Sigmoid colon (tissue), 7 donors: ENCODE results near the gene TEC. TPM values are rescaled to one million over a fixed set of nuclear protein-coding genes. Genes with fewer than 3 reads are reported as not detected.

Experiments
- DNase-seq: peaks from one replicate; pipeline ENCODE4 v3.0.0-alpha.2; 2019
- H3K27ac ChIP-seq, 4 donors: fragments of 200-600 bp; sonication (generic); one replicate each; pipeline ENCODE4 v1.5.1; 2016 to 2019; ENCODE audit warnings: mild to moderate bottlenecking in 1 of 4
- H3K27me3 ChIP-seq, 3 donors: fragments of 200-600 bp; sonication (generic); one replicate each; pipeline ENCODE4 v1.5.1; 2019; ENCODE audit warnings: mild to moderate bottlenecking in 1 of 3
- H3K36me3 ChIP-seq, 4 donors: fragments of 200-600 bp; sonication (generic); one replicate each; pipeline ENCODE4 v1.5.1; 2016 to 2019
- H3K4me1 ChIP-seq, 4 donors: fragments of 200-600 bp; sonication (generic); one replicate each; pipeline ENCODE4 v1.5.1; 2017 to 2019
- H3K4me3 ChIP-seq, 4 donors: fragments of 200-600 bp; sonication (generic); one replicate each; pipeline ENCODE4 v1.5.1; 2017 to 2019; ENCODE audit warnings: mild to moderate bottlenecking in 2 of 4, moderate library complexity in 1 of 4
- H3K9me3 ChIP-seq, 4 donors: fragments of 200-600 bp in 3 of 4; sonication (generic) in 3 of 4; one replicate each; pipeline versions ENCODE4 v1.5.1 to v1.6.1; 2013 to 2019
- EP300 ChIP-seq, 4 donors: sonication (generic); formaldehyde crosslinking; IDR thresholded peaks; one replicate each; pipeline ENCODE4 v1.6.1; 2017; ENCODE audit warnings: antibody characterized with exemption in 4 of 4
- POLR2A ChIP-seq, 2 donors: fragments of 450-650 bp; IDR thresholded peaks; one replicate each; pipeline ENCODE4 v1.6.1; 2016; ENCODE audit warnings: antibody characterized with exemption in 2 of 2, mild to moderate bottlenecking in 2 of 2, moderate library complexity in 2 of 2
- POLR2AphosphoS5 ChIP-seq, 4 donors: sonication (generic); formaldehyde crosslinking; IDR thresholded peaks; one replicate each; pipeline ENCODE4 v1.6.1; 2017; ENCODE audit warnings: antibody characterized with exemption in 4 of 4
- WGBS, 2 donors: extraction: QIAGEN DNeasy Blood & Tissue Kit; methylation state at CpG; one replicate each; pipeline ENCODE4 v1.1.7; 2013; 5-methylcytosine and 5-hydroxymethylcytosine counted together
- intact Hi-C: fragments of 100-400 bp; cut with DNase I; formaldehyde crosslinking; loops from one replicate; pipeline ENCODE4 v1.15.1; 2023
- polyA plus RNA-seq, 3 donors: library from polyadenylated mRNA; stranded (reverse); fragments of 200-250 nt; gene quantifications; one replicate each; pipeline ENCODE4 v1.2.3, GENCODE V29; 2013
- total RNA-seq, 4 donors: library from RNA; depleted of rRNA; stranded (reverse); fragments of >200 nt; gene quantifications; one replicate each; pipeline ENCODE4 v1.1.0, GENCODE V29; 2016
- TF ChIP-seq, protein P1 (sequence below), 4 experiments: fragments of 450-650 bp in 3 of 4; fragments of 200-600 bp in 1 of 4; IDR thresholded peaks; one replicate each; pipeline ENCODE4 v1.5.1; 2016 to 2019; ENCODE audit warnings: antibody characterized with exemption in 4 of 4, mild to moderate bottlenecking in 3 of 4, moderate library complexity in 2 of 4
- donor health status: healthy with polysubstance abuse.
- donor health status: Bipolar disorder and iron deficiency.
- donor health status: healthy.

Gene TEC
- total and polyA plus RNA-seq, 7 donors = 1.1 to 5.3 (median 2.0) TPM

DNA sequence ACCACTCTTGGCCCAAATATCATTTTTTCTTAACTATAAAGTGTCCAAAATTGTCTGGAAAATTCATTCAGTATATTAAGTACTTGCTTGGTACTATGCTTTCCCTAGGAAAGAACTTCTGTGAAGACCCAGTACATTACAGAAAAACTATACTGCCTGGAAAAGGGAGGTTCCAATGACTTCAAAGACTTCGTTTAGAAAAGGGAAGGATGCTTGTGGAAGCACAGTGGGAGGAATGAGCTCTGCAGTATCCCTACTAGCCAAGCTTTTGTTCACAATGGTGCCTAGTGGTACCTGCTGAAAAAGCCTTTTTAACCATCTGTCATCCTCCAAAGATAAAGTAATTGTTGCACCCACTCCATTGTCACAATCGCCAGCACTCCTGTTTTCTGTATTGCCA is 7.2 kb downstream of the TEC start:
- no peaks in the 10 kb centered on the region for H3K36me3 ChIP-seq
- no peak for DNase-seq
- TF ChIP-seq POLR2A (IDR thresholded peaks at IDR 0.05) = no peak
- TF ChIP-seq, protein P1, sequence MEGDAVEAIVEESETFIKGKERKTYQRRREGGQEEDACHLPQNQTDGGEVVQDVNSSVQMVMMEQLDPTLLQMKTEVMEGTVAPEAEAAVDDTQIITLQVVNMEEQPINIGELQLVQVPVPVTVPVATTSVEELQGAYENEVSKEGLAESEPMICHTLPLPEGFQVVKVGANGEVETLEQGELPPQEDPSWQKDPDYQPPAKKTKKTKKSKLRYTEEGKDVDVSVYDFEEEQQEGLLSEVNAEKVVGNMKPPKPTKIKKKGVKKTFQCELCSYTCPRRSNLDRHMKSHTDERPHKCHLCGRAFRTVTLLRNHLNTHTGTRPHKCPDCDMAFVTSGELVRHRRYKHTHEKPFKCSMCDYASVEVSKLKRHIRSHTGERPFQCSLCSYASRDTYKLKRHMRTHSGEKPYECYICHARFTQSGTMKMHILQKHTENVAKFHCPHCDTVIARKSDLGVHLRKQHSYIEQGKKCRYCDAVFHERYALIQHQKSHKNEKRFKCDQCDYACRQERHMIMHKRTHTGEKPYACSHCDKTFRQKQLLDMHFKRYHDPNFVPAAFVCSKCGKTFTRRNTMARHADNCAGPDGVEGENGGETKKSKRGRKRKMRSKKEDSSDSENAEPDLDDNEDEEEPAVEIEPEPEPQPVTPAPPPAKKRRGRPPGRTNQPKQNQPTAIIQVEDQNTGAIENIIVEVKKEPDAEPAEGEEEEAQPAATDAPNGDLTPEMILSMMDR (IDR thresholded peaks at IDR 0.05) = no peak
- TF ChIP-seq EP300 (IDR thresholded peaks at IDR 0.05) = no peak
- TF ChIP-seq POLR2AphosphoS5 (IDR thresholded peaks at IDR 0.05) = no peak
- no peaks in the 10 kb centered on the region for H3K9me3 ChIP-seq
- no peak overlapping the region for H3K4me3 ChIP-seq
- no peak overlapping the region for H3K27ac ChIP-seq
- no peaks in the 10 kb centered on the region for H3K27me3 ChIP-seq
- WGBS, 2 donors = 92 to 93% methylated on average over 2 of the region's 2 CpGs
- H3K4me1 ChIP-seq = no peaks in the 10 kb centered on the region
- intact Hi-C loops = no loop called here

DNA sequence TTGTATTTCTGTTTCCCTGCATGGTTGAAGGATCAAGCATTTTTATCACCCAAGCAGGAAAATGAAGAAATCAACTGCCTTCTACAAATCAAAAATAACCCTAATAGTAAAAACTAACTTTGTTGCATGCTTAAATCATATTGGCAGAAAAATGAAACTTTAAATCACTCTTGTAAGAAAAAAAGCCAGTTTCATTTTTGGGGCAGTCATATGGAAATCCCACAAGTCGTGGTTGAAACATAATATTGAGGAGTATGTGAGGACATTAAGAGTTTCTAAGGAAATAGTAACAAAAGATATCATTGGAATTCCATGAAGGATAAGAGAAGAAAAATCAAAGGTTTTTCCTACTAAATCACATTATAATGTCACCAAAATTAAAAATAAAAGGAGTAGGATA is 8.4 kb downstream of the TEC start:
- Histone ChIP-seq H3K36me3 (no peaks in the 10 kb centered on the region), H3K9me3 (no peaks in the 10 kb centered on the region), H3K4me1 (no peaks in the 10 kb centered on the region), H3K4me3 (no peak overlapping the region), H3K27me3 (no peaks in the 10 kb centered on the region), H3K27ac (no peak overlapping the region)
- 39 to 77% methylated on average over 1 of the region's 1 CpG for WGBS, 2 donors
- DNase-seq = no peak
- intact Hi-C loops = no loop called here
- TF ChIP-seq POLR2AphosphoS5 (IDR thresholded peaks at IDR 0.05) (no peak), EP300 (IDR thresholded peaks at IDR 0.05) (no peak), POLR2A (IDR thresholded peaks at IDR 0.05) (no peak)
- TF ChIP-seq, protein P1 (IDR thresholded peaks at IDR 0.05) = no peak

DNA sequence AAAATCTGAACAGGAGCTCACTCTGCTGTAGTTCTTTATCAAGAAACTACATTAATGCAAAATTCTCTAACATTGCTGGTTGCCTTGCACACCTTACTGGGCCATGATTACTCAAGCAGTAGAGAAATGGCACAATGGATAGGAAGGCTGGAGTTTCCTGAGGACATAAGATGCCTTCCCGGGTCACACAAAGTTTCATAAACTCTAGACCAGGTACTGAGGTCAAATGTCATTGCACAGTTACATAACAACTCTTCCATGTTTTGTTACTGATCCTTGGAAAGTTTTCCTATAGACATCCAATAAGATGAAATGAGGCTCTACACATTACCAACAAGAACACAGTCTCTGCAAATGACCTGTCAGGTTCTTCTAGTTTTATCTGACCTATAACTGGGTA is 9.9 kb downstream of the TEC start:
- TF ChIP-seq POLR2AphosphoS5 (IDR thresholded peaks at IDR 0.05) (no peak), POLR2A (IDR thresholded peaks at IDR 0.05) (no peak), EP300 (IDR thresholded peaks at IDR 0.05) (no peak)
- TF ChIP-seq, protein P1 (IDR thresholded peaks at IDR 0.05) = no peak

DNA sequence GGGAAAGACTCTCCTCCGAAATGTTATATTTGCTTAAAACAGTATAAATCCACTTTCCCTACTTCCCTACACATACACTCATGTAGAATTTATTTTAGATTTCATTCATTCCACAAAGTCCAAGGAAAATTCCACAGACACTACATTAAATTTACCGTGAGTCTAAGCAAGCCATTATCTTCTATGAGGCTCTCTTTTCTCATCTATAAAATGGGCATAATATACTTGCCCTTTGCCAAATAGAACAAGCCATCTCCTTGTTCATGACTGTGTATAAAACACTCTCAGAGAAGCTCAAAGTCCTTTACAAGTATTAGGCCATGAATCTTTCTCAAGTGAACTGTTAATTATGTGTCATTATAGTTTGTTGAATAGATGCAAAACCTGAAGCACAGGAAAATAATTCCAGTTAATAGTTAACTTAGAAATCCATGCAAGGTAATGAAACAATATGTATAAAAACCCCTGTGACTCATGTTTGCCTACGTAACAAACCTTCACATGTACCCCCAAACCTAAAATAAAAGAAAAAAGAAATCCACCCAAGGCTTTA is 10.7 kb downstream of the TEC start:
- no peak for DNase-seq
- no peaks in the 10 kb centered on the region for H3K4me1 ChIP-seq

More for the DNA sequence above, 9.9 kb downstream of the TEC start:
- 86 to 92% methylated on average over 1 of the region's 1 CpG for WGBS, 2 donors
- no peaks in the 10 kb centered on the region for H3K36me3 ChIP-seq
- DNase-seq = no peak
- no peaks in the 10 kb centered on the region for H3K4me1 ChIP-seq
- no peak overlapping the region for H3K4me3 ChIP-seq
- no peaks in the 10 kb centered on the region for H3K9me3 ChIP-seq
- H3K27me3 ChIP-seq = no peaks in the 10 kb centered on the region
- no peak overlapping the region for H3K27ac ChIP-seq
- intact Hi-C loops = no loop called here

More for the DNA sequence above, 10.7 kb downstream of the TEC start:
- no peaks in the 10 kb centered on the region for H3K27me3 ChIP-seq
- TF ChIP-seq, protein P1 (IDR thresholded peaks at IDR 0.05) = no peak
- no peak for TF ChIP-seq POLR2AphosphoS5 (IDR thresholded peaks at IDR 0.05)
- no peak for TF ChIP-seq EP300 (IDR thresholded peaks at IDR 0.05)
- no peak for TF ChIP-seq POLR2A (IDR thresholded peaks at IDR 0.05)
- intact Hi-C loops = no loop called here
- H3K36me3 ChIP-seq = no peaks in the 10 kb centered on the region
- WGBS, 2 donors = 56 to 81% methylated on average over 3 of the region's 3 CpGs
- no peak overlapping the region for H3K27ac ChIP-seq
- H3K4me3 ChIP-seq = no peak overlapping the region
- H3K9me3 ChIP-seq = no peaks in the 10 kb centered on the region
